ENCODE results near the gene AMN.
"Not testable (repeated sequence)": the region's sequence is repeated elsewhere in the genome, so short reads cannot be mapped to it uniquely, and the experiment has no call there.

AMN gene

DNA sequence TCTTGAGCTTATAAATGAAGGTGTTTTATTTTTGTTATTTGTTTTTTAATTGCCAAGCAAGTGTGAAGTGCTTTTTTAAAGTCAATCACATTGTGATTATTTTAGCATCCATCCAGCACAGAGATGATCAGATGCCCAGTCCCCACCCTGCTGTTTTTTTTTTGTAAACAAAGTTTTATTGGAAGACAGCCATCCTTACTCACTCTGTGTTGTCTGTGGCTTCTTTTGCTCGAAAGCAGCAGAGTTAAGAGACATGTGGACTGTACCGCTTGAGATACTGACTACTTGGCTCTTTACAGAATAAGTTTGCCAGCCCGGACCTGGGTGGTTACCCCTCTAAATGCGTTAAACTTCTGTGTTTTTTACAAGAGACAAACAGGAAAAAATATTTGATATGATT is 30.9 kb upstream of the AMN start:
- no peak for DNase-seq (ENCODE audit: low read depth)
- TF ChIP-seq, protein P1, sequence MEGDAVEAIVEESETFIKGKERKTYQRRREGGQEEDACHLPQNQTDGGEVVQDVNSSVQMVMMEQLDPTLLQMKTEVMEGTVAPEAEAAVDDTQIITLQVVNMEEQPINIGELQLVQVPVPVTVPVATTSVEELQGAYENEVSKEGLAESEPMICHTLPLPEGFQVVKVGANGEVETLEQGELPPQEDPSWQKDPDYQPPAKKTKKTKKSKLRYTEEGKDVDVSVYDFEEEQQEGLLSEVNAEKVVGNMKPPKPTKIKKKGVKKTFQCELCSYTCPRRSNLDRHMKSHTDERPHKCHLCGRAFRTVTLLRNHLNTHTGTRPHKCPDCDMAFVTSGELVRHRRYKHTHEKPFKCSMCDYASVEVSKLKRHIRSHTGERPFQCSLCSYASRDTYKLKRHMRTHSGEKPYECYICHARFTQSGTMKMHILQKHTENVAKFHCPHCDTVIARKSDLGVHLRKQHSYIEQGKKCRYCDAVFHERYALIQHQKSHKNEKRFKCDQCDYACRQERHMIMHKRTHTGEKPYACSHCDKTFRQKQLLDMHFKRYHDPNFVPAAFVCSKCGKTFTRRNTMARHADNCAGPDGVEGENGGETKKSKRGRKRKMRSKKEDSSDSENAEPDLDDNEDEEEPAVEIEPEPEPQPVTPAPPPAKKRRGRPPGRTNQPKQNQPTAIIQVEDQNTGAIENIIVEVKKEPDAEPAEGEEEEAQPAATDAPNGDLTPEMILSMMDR (conservative IDR thresholded peaks at IDR 0.05; ENCODE audit: low read depth, low read length): no peak
- H3K4me3 ChIP-seq (ENCODE audit: low read length): no peak overlapping the region

DNA sequence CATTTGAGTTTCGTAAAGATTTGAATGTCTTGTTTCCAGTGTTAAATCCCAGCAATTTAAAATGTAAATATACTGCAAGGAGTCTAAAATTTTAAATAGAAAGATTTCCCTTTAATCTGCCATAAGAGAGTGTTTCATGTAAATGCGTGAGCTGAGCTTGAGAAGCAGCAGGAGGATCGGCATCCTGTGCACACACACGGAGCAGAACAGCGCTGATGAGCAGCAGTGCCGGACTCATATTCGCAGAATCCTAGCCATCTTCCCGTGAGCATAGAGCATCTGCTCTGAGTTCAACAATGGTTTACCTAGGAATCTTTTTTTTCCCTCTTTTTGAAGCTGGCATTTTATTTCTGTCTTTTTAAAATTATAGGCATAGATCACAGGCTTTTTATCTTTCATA is 29.8 kb upstream of the AMN start:
- no peak for DNase-seq (ENCODE audit: low read depth)
- no peak overlapping the region for H3K4me3 ChIP-seq (ENCODE audit: low read length)
- TF ChIP-seq, protein P1 (conservative IDR thresholded peaks at IDR 0.05; ENCODE audit: low read depth, low read length): no peak

DNA sequence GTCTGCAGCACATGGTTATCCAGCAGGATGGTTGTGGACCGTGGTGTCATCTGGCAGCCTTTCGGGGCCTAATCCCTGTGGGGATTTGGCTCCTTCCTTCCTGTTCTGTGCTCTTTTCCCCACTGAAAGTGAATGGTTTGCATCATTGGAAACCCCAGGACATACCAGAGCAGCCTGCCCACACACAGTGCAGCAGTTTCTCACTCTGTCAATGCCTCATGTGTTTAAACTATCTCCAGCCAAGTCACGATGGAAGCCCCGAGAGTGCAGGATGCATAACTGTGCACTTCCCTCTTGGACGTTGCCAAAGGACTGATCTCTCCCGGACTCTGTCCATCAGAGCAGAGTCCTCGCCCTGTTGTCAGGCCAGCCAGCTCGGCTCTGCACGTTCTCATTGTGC is 29.0 kb upstream of the AMN start:
- DNase-seq (ENCODE audit: low read depth): no peak
- no peak overlapping the region for H3K4me3 ChIP-seq (ENCODE audit: low read length)
- TF ChIP-seq, protein P1 (conservative IDR thresholded peaks at IDR 0.05; ENCODE audit: low read depth, low read length): no peak

DNA sequence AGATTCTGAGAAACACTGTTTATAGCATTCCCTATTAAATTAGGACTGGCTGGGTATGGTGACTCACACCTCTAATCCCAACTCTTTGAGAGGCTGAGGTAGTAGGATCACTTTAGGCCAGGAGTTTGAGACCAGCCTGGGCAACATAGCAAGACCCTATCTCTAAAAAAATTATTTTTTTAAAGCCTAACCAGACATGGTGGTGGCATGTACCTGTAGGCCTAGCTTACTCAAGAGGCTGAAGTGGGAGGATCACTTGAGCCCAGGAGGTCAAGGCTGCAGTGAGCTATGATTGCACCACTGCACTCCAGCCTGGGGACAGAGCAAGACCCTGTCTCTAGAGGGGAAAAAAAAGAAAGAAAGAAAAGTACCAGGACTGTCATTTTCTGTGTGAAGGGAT is 25.7 kb upstream of the AMN start:
- DNase-seq (ENCODE audit: low read depth); H3K4me3 ChIP-seq (ENCODE audit: low read length): not testable (repeated sequence)

DNA sequence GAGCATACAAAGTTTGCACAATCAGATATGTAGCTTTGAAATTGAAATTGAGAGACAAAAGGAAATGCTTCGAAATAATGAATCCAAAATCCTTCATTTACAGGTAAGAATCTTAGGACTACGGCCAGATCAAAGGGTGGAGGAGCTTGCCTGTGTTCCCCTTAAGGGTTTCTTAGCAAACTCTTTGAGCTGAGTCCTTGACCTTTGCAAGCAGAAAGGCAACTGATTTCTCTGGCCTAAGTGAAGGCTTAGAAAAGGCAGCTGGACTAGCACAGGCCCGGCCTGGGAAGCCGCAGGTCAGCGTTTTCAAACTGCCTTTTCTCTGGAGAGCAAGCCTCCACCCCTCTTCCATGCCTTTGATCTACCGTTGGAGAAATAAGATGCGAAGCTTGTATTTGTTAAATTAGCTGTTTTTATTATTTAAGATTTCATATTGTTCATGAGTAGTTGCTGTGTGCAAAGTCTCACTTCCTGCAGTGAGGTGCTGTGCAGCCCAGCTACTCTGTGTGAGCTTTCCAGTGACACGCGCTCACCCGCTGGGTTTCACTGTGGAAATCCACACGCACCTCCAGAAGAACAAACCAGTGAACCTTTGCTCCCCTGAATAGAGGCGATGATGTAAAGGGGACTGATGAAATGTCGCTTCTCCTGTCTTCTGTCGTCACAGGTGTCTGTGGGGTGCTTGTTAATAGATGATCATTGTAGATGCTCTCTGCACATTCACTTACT is 25.0 kb upstream of the AMN start:
- no peak for DNase-seq (ENCODE audit: low read depth)
- TF ChIP-seq, protein P1 (conservative IDR thresholded peaks at IDR 0.05; ENCODE audit: low read depth, low read length): no peak
- H3K4me3 ChIP-seq (ENCODE audit: low read length): no peak overlapping the region

DNA sequence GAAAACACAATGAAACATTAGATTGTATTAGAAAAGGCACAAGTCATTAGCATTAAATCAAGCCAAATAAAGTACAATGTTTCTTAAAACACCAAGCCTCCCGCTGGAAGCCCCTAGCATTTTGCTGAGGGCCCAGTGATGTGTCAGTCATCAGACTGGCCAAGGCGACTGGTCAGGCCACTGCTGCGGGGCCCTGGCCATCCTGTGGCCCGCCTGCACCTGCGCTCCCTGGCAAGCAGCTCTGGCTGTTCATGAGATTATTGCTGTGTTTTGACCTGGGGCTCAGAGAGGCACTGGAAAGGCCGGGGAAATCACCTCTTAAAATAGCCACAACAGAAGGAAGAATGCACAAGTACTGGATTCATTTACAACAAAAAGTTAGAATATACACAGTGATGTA is 24.2 kb upstream of the AMN start:
- TF ChIP-seq, protein P1 (conservative IDR thresholded peaks at IDR 0.05; ENCODE audit: low read depth, low read length): no peak
- H3K4me3 ChIP-seq (ENCODE audit: low read length): no peak overlapping the region
- DNase-seq (ENCODE audit: low read depth): no peak

DNA sequence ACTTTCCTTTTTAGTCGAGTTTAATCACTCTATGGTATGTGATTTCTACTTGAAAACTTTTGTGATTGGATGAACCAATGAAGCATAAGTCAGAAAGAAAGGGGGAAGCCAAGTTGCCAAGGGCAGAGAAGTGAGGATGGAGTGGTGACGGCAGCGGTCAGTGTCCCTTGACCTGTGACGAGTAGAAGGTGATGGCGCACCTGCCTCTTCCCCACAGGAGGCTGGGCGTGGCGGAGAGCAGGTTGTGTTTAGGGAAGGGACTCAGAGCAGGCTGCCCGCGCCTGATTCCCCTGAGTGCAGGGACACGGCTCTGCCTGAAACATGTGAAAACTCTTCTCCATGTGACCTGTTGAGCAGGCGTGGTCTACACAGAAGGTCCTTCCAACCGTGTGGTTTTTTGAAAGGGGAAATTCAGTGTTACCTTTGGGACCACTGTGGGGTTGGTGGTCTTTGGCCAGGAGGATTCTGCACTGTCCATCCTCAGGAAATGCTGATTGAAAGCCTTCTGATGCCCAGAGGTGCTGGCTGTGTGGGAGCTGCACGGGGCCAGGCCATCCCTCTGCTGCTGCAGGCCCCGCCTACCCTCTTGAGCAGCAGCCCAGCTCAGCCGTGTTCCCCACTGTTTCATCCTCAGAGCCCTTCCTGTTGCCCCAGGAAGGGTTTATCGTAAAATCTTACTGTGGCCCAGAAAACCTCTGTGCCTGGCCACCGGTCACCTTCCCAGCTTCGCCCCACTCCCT is 23.5 kb upstream of the AMN start:
- no peak overlapping the region for H3K4me3 ChIP-seq (ENCODE audit: low read length)
- TF ChIP-seq, protein P1 (conservative IDR thresholded peaks at IDR 0.05; ENCODE audit: low read depth, low read length): no peak
- DNase-seq (ENCODE audit: low read depth): no peak

Measured in retinal pigment epithelial cell (primary cell).